Measurements from ENCODE around the gene CLPTM1L. TPM values are rescaled to one million over a fixed set of nuclear protein-coding genes. Genes with fewer than 3 reads are reported as not detected.
"Not testable (repeated sequence)": the region's sequence is repeated elsewhere in the genome, so short reads cannot be mapped to it uniquely, and the experiment has no call there.

The CLPTM1L gene
- polyA plus RNA-seq, 1 experiment, result 85.5 TPM

GRCh38 chr5:1326532-1326875, 18.4 kb downstream of the CLPTM1L start:
- ChIA-PET POLR2A (interaction anchor here (1.1 kb wide), 1 partner anchor 18 kb away, joined by 3 read pairs; the partner anchor contains the start of gene CLPTM1L), CTCF (interaction anchor here (0.6 to 1.4 kb wide), 2 partner anchors 318 to 339 kb away, joined by 3 read pairs; no protein-coding TSS in a partner anchor)
- H3K27me3 ChIP-seq (ENCODE audit: control insufficient read depth, insufficient read depth, low read length); DNase-seq (ENCODE audit: low read depth, low spot score); H3K27ac ChIP-seq (ENCODE audit: low read depth, low read length); H3K4me3 ChIP-seq (ENCODE audit: low read depth, low read length): not testable (repeated sequence)
- peaks cover 11% of the 10 kb centered on the region for H3K9me3 ChIP-seq (ENCODE audit: control insufficient read depth, insufficient read depth, low read length)

- CTCF ChIA-PET, result interaction anchor here (0.6 to 1.4 kb wide), 2 partner anchors 319 to 339 kb away, joined by 3 read pairs; no protein-coding TSS in a partner anchor
Measured at GRCh38 chr5:1325870-1326531, 18.9 kb downstream of the CLPTM1L start.

GRCh38 chr5:1325191-1325741, 19.6 kb downstream of the CLPTM1L start:
- ChIA-PET CTCF (no interaction called here), POLR2A (no interaction called here)
- H3K27me3 ChIP-seq (ENCODE audit: control insufficient read depth, insufficient read depth, low read length), result no peaks in the 10 kb centered on the region
- H3K27ac ChIP-seq (ENCODE audit: low read depth, low read length), result no peak overlapping the region
- H3K9me3 ChIP-seq (ENCODE audit: control insufficient read depth, insufficient read depth, low read length), result peaks cover 11% of the 10 kb centered on the region
- TF ChIP-seq CTCF (IDR thresholded peaks at IDR 0.05; ENCODE audit: low read depth, low read length), result no peak
- no peak overlapping the region for H3K4me3 ChIP-seq (ENCODE audit: low read depth, low read length)
- no peak for DNase-seq (ENCODE audit: low read depth, low spot score)

More at GRCh38 chr5:1325870-1326531, 18.9 kb downstream of the CLPTM1L start:
- TF ChIP-seq CTCF (IDR thresholded peaks at IDR 0.05; ENCODE audit: low read depth, low read length), result no peak
- H3K4me3 ChIP-seq (ENCODE audit: low read depth, low read length), result no peak overlapping the region
- no peak for DNase-seq (ENCODE audit: low read depth, low spot score)
- no peak overlapping the region for H3K27ac ChIP-seq (ENCODE audit: low read depth, low read length)
- POLR2A ChIA-PET, result interaction anchor here (1.1 kb wide), 1 partner anchor 19 kb away, joined by 3 read pairs; the partner anchor contains the start of gene CLPTM1L
- H3K9me3 ChIP-seq (ENCODE audit: control insufficient read depth, insufficient read depth, low read length), result peaks cover 11% of the 10 kb centered on the region
- no peaks in the 10 kb centered on the region for H3K27me3 ChIP-seq (ENCODE audit: control insufficient read depth, insufficient read depth, low read length)

- Histone ChIP-seq H3K27me3 (ENCODE audit: control insufficient read depth, insufficient read depth, low read length) (no peaks in the 10 kb centered on the region), H3K9me3 (ENCODE audit: control insufficient read depth, insufficient read depth, low read length) (peaks cover 8% of the 10 kb centered on the region), H3K4me3 (ENCODE audit: low read depth, low read length) (no peak overlapping the region), H3K27ac (ENCODE audit: low read depth, low read length) (no peak overlapping the region)
- DNase-seq (ENCODE audit: low read depth, low spot score), result no peak
- POLR2A ChIA-PET, result no interaction called here
- CTCF ChIA-PET, result no interaction called here
- TF ChIP-seq CTCF (IDR thresholded peaks at IDR 0.05; ENCODE audit: low read depth, low read length), result no peak
Measured at GRCh38 chr5:1324719-1325190, 20.1 kb downstream of the CLPTM1L start.

GRCh38 chr5:1324301-1324700, 20.6 kb downstream of the CLPTM1L start:
- Histone ChIP-seq H3K4me3 (ENCODE audit: low read depth, low read length) (no peak overlapping the region), H3K9me3 (ENCODE audit: control insufficient read depth, insufficient read depth, low read length) (peaks cover 8% of the 10 kb centered on the region), H3K27me3 (ENCODE audit: control insufficient read depth, insufficient read depth, low read length) (no peaks in the 10 kb centered on the region), H3K27ac (ENCODE audit: low read depth, low read length) (no peak overlapping the region)
- DNase-seq (ENCODE audit: low read depth, low spot score), result no peak
- CTCF ChIA-PET, result no interaction called here
- POLR2A ChIA-PET, result no interaction called here
- TF ChIP-seq CTCF (IDR thresholded peaks at IDR 0.05; ENCODE audit: low read depth, low read length), result no peak

Measured in AG04450 (cell line).